ENCODE measurements around the gene SLC35B2. TPM values are rescaled to one million over a fixed set of nuclear protein-coding genes. Genes with fewer than 3 reads are reported as not detected.

SLC35B2 gene
- total and polyA plus RNA-seq, 9 of the 15 experiments (the other 6 are each of a cell fraction or from before 2014, with no cell fraction given), result 14.5 to 59.1 (median 47.1) TPM

DNA sequence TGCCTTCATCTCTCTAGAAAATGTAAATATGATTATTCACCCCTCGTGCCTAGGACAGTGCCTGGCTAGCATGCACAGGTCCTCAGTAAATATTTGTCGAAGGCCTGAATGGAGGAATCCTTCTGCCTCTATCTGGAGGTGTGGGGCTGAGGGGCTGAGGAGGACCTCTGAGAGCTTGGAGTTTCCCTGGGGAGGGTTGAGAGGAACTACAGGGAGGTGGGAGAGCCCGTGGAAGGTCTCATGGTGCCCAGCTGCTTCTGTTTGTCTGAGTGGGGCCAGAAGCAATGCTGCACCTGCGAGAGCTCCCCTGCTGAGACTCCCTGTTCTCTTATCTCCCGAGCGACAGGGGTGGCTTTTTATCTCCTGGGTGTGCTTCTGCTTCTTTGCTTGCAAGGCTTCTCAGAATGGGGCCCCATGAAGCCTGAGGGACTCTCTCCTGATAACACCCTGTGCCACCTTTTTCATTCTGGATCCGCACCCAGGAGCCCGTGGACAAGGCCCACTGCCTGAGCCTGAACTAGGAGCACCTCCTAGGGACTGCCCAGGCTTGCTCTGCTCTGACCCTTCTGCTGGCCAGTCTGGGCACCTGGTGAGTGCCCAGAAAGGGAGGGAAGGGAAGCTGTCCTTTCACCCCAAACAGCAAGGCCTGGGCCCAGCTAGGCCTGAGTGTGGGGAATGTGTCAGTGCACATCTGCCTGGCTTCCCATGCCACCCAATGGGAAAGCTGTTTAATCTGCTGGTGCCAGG is 31.6 kb downstream of the SLC35B2 start (continued):
- TF ChIP-seq JUND (IDR thresholded peaks at IDR 0.05; ENCODE audit: borderline replicate concordance, low read depth, low read length), result peak; percentile 74
- no peak; the same call in 2 of the 3 replicates for TF ChIP-seq JUND (tag; IDR thresholded peaks at IDR 0.05; ENCODE audit: borderline replicate concordance, low read depth, low read length)
- TF ChIP-seq TBL1XR1 (IDR thresholded peaks at IDR 0.05; ENCODE audit: low read length in 2 of 2), result peak; percentile 73 to 88; a peak in 3 of 4 replicates
- peak; percentile 40; the same call in 1 of the 2 replicates for TF ChIP-seq MTF1 (CRISPR knock-in tag; IDR thresholded peaks at IDR 0.05; ENCODE audit: borderline replicate concordance)
- TF ChIP-seq ATF7 (IDR thresholded peaks at IDR 0.05), result peak; percentile 66
- TF ChIP-seq KAT7 (CRISPR knock-in tag; IDR thresholded peaks at IDR 0.05; ENCODE audit: borderline replicate concordance), result peak; percentile 97
- TF ChIP-seq PHF8 (IDR thresholded peaks at IDR 0.05; ENCODE audit: borderline replicate concordance, low read length), result peak; percentile 16; the same call in 1 of the 2 replicates
- TF ChIP-seq NFE2 (IDR thresholded peaks at IDR 0.05; ENCODE audit: low read depth), result 0 out of 2 replicates have a peak, but pooled peaks have one; percentile 17
- no peak for TF ChIP-seq RBM17 (IDR thresholded peaks at IDR 0.05; ENCODE audit: borderline replicate concordance, low read depth, low read length)
- peak; percentile 67; the same call in 1 of the 2 replicates for TF ChIP-seq NCOA1 (IDR thresholded peaks at IDR 0.05; ENCODE audit: low read depth)
- TF ChIP-seq CBFA2T3 (IDR thresholded peaks at IDR 0.05), result peak; percentile 99
- peak; percentile 94 for TF ChIP-seq SMARCA4 (IDR thresholded peaks at IDR 0.05)
- no peak for TF ChIP-seq SIRT6 (IDR thresholded peaks at IDR 0.05; ENCODE audit: low read depth, low read length)
- TF ChIP-seq GATAD2A (IDR thresholded peaks at IDR 0.05), result peak; percentile 77
- TF ChIP-seq ETS2 (tag; IDR thresholded peaks at IDR 0.05; ENCODE audit: borderline replicate concordance, poor library complexity, severe bottlenecking), result no peak
- no peak for TF ChIP-seq MCM3 (IDR thresholded peaks at IDR 0.05)
- TF ChIP-seq, protein P1, sequence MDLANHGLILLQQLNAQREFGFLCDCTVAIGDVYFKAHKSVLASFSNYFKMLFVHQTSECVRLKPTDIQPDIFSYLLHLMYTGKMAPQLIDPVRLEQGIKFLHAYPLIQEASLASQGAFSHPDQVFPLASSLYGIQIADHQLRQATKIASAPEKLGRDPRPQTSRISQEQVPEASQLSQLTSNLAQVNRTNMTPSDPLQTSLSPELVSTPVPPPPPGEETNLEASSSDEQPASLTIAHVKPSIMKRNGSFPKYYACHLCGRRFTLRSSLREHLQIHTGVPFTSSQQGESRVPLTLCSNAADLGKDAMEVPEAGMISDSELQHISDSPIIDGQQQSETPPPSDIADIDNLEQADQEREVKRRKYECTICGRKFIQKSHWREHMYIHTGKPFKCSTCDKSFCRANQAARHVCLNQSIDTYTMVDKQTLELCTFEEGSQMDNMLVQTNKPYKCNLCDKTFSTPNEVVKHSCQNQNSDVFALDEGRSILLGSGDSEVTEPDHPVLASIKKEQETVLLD (IDR thresholded peaks at IDR 0.05), result peak; percentile 84
- peak; percentile 99 for TF ChIP-seq CBFA2T2 (conservative IDR thresholded peaks at IDR 0.05)
- TF ChIP-seq CCNT2 (IDR thresholded peaks at IDR 0.05; ENCODE audit: borderline replicate concordance, extremely low read depth, insufficient read length, low read depth, low read length), result peak; percentile 98
- TF ChIP-seq, protein P2, sequence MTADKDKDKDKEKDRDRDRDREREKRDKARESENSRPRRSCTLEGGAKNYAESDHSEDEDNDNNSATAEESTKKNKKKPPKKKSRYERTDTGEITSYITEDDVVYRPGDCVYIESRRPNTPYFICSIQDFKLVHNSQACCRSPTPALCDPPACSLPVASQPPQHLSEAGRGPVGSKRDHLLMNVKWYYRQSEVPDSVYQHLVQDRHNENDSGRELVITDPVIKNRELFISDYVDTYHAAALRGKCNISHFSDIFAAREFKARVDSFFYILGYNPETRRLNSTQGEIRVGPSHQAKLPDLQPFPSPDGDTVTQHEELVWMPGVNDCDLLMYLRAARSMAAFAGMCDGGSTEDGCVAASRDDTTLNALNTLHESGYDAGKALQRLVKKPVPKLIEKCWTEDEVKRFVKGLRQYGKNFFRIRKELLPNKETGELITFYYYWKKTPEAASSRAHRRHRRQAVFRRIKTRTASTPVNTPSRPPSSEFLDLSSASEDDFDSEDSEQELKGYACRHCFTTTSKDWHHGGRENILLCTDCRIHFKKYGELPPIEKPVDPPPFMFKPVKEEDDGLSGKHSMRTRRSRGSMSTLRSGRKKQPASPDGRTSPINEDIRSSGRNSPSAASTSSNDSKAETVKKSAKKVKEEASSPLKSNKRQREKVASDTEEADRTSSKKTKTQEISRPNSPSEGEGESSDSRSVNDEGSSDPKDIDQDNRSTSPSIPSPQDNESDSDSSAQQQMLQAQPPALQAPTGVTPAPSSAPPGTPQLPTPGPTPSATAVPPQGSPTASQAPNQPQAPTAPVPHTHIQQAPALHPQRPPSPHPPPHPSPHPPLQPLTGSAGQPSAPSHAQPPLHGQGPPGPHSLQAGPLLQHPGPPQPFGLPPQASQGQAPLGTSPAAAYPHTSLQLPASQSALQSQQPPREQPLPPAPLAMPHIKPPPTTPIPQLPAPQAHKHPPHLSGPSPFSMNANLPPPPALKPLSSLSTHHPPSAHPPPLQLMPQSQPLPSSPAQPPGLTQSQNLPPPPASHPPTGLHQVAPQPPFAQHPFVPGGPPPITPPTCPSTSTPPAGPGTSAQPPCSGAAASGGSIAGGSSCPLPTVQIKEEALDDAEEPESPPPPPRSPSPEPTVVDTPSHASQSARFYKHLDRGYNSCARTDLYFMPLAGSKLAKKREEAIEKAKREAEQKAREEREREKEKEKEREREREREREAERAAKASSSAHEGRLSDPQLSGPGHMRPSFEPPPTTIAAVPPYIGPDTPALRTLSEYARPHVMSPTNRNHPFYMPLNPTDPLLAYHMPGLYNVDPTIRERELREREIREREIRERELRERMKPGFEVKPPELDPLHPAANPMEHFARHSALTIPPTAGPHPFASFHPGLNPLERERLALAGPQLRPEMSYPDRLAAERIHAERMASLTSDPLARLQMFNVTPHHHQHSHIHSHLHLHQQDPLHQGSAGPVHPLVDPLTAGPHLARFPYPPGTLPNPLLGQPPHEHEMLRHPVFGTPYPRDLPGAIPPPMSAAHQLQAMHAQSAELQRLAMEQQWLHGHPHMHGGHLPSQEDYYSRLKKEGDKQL (CRISPR knock-in tag; IDR thresholded peaks at IDR 0.05; ENCODE audit: borderline replicate concordance), result 0 out of 2 replicates have a peak, but pooled peaks have one; percentile 69
- 0 out of 2 replicates have a peak, but pooled peaks have one; percentile 58 for TF ChIP-seq CBX1 (IDR thresholded peaks at IDR 0.05; ENCODE audit: low read depth)
- TF ChIP-seq MTA3 (IDR thresholded peaks at IDR 0.05; ENCODE audit: borderline replicate concordance), result peak; percentile 82; the same call in 1 of the 2 replicates

All from K562 (cell line).